ENCODE results near the gene TAX1BP1. TPM values are rescaled to one million over a fixed set of nuclear protein-coding genes. Genes with fewer than 3 reads are reported as not detected.

TAX1BP1 gene
- total RNA-seq, 2 donors from 2014 or later: 38.9 to 57.6 TPM

- intact Hi-C loops (cut with DNase I): no loop called here
- WGBS, 2 donors: 86 to 96% methylated on average over 7 of the region's 7 CpGs
- no peak for TF ChIP-seq POLR2A (IDR thresholded peaks at IDR 0.05)
- TF ChIP-seq CTCF (IDR thresholded peaks at IDR 0.05): no peak
These were observed 129.1 kb downstream of the TAX1BP1 start for GRCh38 chr7:27869056-27869455.

GRCh38 chr7:27870595-27870994 lies 130.6 kb downstream of the TAX1BP1 start:
- 82 to 87% methylated on average over 4 to 5 of the region's 5 CpGs for WGBS, 2 donors
- intact Hi-C loops (cut with DNase I): no loop called here
- no peak for DNase-seq
- Histone ChIP-seq H3K27me3 (no peaks in the 10 kb centered on the region), H3K36me3 (replicated peaks in 1 of 2; ENCODE audit: insufficient read depth in 1 of 2, low read depth in 2 of 2) (no peaks in the 10 kb centered on the region), H3K27ac (no peak overlapping the region), H3K4me3 (no peak overlapping the region), H3K4me1 (peaks cover 53% of the 10 kb centered on the region), H3K9me3 (no peaks in the 10 kb centered on the region)
- TF ChIP-seq CTCF (IDR thresholded peaks at IDR 0.05) (no peak), POLR2A (IDR thresholded peaks at IDR 0.05) (no peak)
- ATAC-seq: no peak

More at GRCh38 chr7:27869056-27869455, 129.1 kb downstream of the TAX1BP1 start:
- no peaks in the 10 kb centered on the region for H3K36me3 ChIP-seq (replicated peaks in 1 of 2; ENCODE audit: insufficient read depth in 1 of 2, low read depth in 2 of 2)
- peaks cover 37% of the 10 kb centered on the region for H3K4me1 ChIP-seq
- no peak overlapping the region for H3K4me3 ChIP-seq
- ATAC-seq (no peak), DNase-seq (no peak)
- H3K27me3 ChIP-seq: no peaks in the 10 kb centered on the region
- no peaks in the 10 kb centered on the region for H3K9me3 ChIP-seq
- H3K27ac ChIP-seq: no peak overlapping the region

- Histone ChIP-seq H3K36me3 (replicated peaks in 1 of 2; ENCODE audit: insufficient read depth in 1 of 2, low read depth in 2 of 2) (no peaks in the 10 kb centered on the region), H3K4me3 (no peak overlapping the region), H3K4me1 (peaks cover 58% of the 10 kb centered on the region), H3K9me3 (no peaks in the 10 kb centered on the region), H3K27me3 (no peaks in the 10 kb centered on the region), H3K27ac (no peak overlapping the region)
- TF ChIP-seq POLR2A (IDR thresholded peaks at IDR 0.05) (no peak), CTCF (IDR thresholded peaks at IDR 0.05) (no peak)
- 64 to 69% methylated on average over 3 of the region's 3 CpGs for WGBS, 2 donors
- no peak for DNase-seq
- intact Hi-C loops (cut with DNase I): no loop called here
- ATAC-seq: no peak
These were observed 131.1 kb downstream of the TAX1BP1 start for GRCh38 chr7:27871086-27871485.

GRCh38 chr7:27871866-27872265 lies 131.9 kb downstream of the TAX1BP1 start:
- 64 to 80% methylated on average over 6 of the region's 6 CpGs for WGBS, 2 donors
- no peak overlapping the region for H3K4me3 ChIP-seq
- H3K27me3 ChIP-seq: no peaks in the 10 kb centered on the region
- TF ChIP-seq POLR2A (IDR thresholded peaks at IDR 0.05) (no peak), CTCF (IDR thresholded peaks at IDR 0.05) (no peak)
- peaks cover 65% of the 10 kb centered on the region for H3K4me1 ChIP-seq
- H3K36me3 ChIP-seq (replicated peaks in 1 of 2; ENCODE audit: insufficient read depth in 1 of 2, low read depth in 2 of 2): no peaks in the 10 kb centered on the region
- ATAC-seq (no peak), DNase-seq (no peak)
- intact Hi-C loops (cut with DNase I): no loop called here
- peak overlapping the region in 3 of 4 donors; percentile 70 to 79 (median 75) for H3K27ac ChIP-seq
- H3K9me3 ChIP-seq: no peaks in the 10 kb centered on the region
